Measurements from ENCODE around the gene BAHCC1.
"Not testable (repeated sequence)": the region's sequence is repeated elsewhere in the genome, so short reads cannot be mapped to it uniquely, and the experiment has no call there.

The BAHCC1 gene

GRCh38 chr17:81414756-81415516, 19.7 kb downstream of the BAHCC1 start:
- no peak for DNase-seq

- DNase-seq, result no peak
These were observed 20.4 kb downstream of the BAHCC1 start for GRCh38 chr17:81415681-81416080.

GRCh38 chr17:81416612-81417011, 21.4 kb downstream of the BAHCC1 start:
- no peak for DNase-seq

GRCh38 chr17:81417049-81417878, 22.0 kb downstream of the BAHCC1 start:
- no peak for DNase-seq

GRCh38 chr17:81417879-81418709, 22.8 kb downstream of the BAHCC1 start:
- no peak for DNase-seq

GRCh38 chr17:81418710-81419318, 23.6 kb downstream of the BAHCC1 start:
- no peak for DNase-seq

GRCh38 chr17:81419319-81419885, 24.1 kb downstream of the BAHCC1 start:
- DNase-seq, result peak; percentile 89

- no peak for DNase-seq
These were observed 24.9 kb downstream of the BAHCC1 start for GRCh38 chr17:81419886-81420768.

- no peak for DNase-seq
These were observed 25.7 kb downstream of the BAHCC1 start for GRCh38 chr17:81420769-81421462.

- peak; percentile 83 for DNase-seq
These were observed 27.8 kb downstream of the BAHCC1 start for GRCh38 chr17:81422776-81423697.

- DNase-seq, result no peak
These were observed 28.4 kb downstream of the BAHCC1 start for GRCh38 chr17:81423698-81424071.

- DNase-seq, result no peak
These were observed 29.1 kb downstream of the BAHCC1 start for GRCh38 chr17:81424151-81425017.

- DNase-seq, result not testable (repeated sequence)
These were observed 29.8 kb downstream of the BAHCC1 start for GRCh38 chr17:81425041-81425440.

GRCh38 chr17:81425716-81426392, 30.6 kb downstream of the BAHCC1 start:
- DNase-seq, result not testable (repeated sequence)

- no peak for DNase-seq
These were observed 31.3 kb downstream of the BAHCC1 start for GRCh38 chr17:81426393-81427172.

- DNase-seq, result no peak
These were observed 32.2 kb downstream of the BAHCC1 start for GRCh38 chr17:81427173-81428120.
